Endothelial cell of umbilical vein (primary cell): ENCODE measurements around the gene RBBP5. TPM values are rescaled to one million over a fixed set of nuclear protein-coding genes. Genes with fewer than 3 reads are reported as not detected.

Source experiments
- BruUV-seq: library from RNA; stranded (reverse); fragments of 400-500 nt; replicated peaks from 2 replicates; lab custom pipeline; 2021; lab: Mats Ljungman, UMichigan
- CTCF ChIA-PET: fragments of 300-600, 350-600 bp; sonication (Branson Sonifier 250); formaldehyde crosslinking; loops from one replicate; lab custom pipeline; 2021; ENCODE audit warnings: antibody characterized with exemption, inconsistent platforms; lab: Charles Lee
- POLR2A ChIA-PET: fragments of 300-600, 350-600 bp; sonication (Branson Sonifier 250); formaldehyde crosslinking; loops from one replicate; lab custom pipeline; 2021; ENCODE audit warnings: antibody characterized with exemption, inconsistent platforms; lab: Charles Lee
- DNase-seq: peaks from one replicate; pipeline ENCODE4 v3.0.0-alpha.2; 2011; ENCODE audit warnings: low read depth, low spot score
- FAIRE-seq: peaks from 2 replicates; lab custom pipeline; 2011; peaks lifted over from hg19 to GRCh38; lab: Jason Lieb, UNC
- H2AFZ ChIP-seq: 2 replicates; pipeline ENCODE4 v1.6.0; 2012; ENCODE audit warnings: low read depth, low read length, control low read depth, inconsistent platforms
- H3K27ac ChIP-seq: 2 replicates; pipeline ENCODE4 v1.5.1; 2011; ENCODE audit warnings: low read depth, mild to moderate bottlenecking, control low read depth, low read length, moderate library complexity; ENCODE audit not compliant: insufficient read depth
- H3K27me3 ChIP-seq, 2 experiments: 2 replicates each; pipeline versions ENCODE4 v1.6.0 to v1.6.1; 2011; ENCODE audit warnings: low read length in 2 of 2, mixed read lengths in 1 of 2; ENCODE audit not compliant: control insufficient read depth in 2 of 2, insufficient read depth in 2 of 2
- H3K36me3 ChIP-seq, 2 experiments: 2 replicates in 1 of 2; 3 replicates in 1 of 2; pipeline ENCODE4 v1.5.1; 2011; ENCODE audit warnings: low read length in 2 of 2, mild to moderate bottlenecking in 1 of 2, moderate library complexity in 1 of 2; ENCODE audit not compliant: control insufficient read depth in 2 of 2, insufficient read depth in 2 of 2; ENCODE audit errors: extremely low read depth in 1 of 2
- H3K4me1 ChIP-seq: 3 replicates; pipeline ENCODE4 v1.5.1; 2011; ENCODE audit warnings: mild to moderate bottlenecking, low read length; ENCODE audit not compliant: control insufficient read depth, insufficient read depth; ENCODE audit errors: extremely low read depth
- H3K4me2 ChIP-seq: 2 replicates; pipeline ENCODE4 v1.6.1; 2011; ENCODE audit warnings: low read length, control low read depth, mixed read lengths; ENCODE audit not compliant: insufficient read depth
- H3K4me3 ChIP-seq, 3 experiments: fragments of 200-600 bp in 1 of 3; sonication (generic), shearing (Covaris generic) in 1 of 3; replicated peaks in 1 of 3; 2 replicates each; pipeline ENCODE4 v1.5.1; 2011 to 2016; ENCODE audit warnings: control low read depth in 3 of 3, low read length in 3 of 3, mild to moderate bottlenecking in 2 of 3, inconsistent platforms in 1 of 3, low read depth in 1 of 3, moderate library complexity in 1 of 3; ENCODE audit not compliant: insufficient read depth in 1 of 3
- H3K79me2 ChIP-seq: 2 replicates; pipeline ENCODE4 v1.6.0; 2012; ENCODE audit warnings: low read length, inconsistent platforms; ENCODE audit not compliant: control insufficient read depth, insufficient read depth
- H3K9ac ChIP-seq: replicated peaks from 2 replicates; pipeline ENCODE3; 2011; ENCODE audit warnings: low read length, control low read depth; ENCODE audit not compliant: insufficient read depth; ENCODE audit errors: extremely low read depth
- H3K9me1 ChIP-seq: replicated peaks from 3 replicates; pipeline ENCODE4 v1.6.0; 2011; ENCODE audit warnings: mild to moderate bottlenecking, low read length; ENCODE audit not compliant: control insufficient read depth, insufficient read depth; ENCODE audit errors: extremely low read depth
- H3K9me3 ChIP-seq: replicated peaks from 2 replicates; pipeline ENCODE4 v1.5.1; 2012; ENCODE audit warnings: low read length, inconsistent platforms; ENCODE audit not compliant: control insufficient read depth, insufficient read depth
- H4K20me1 ChIP-seq: replicated peaks from 2 replicates; pipeline ENCODE3; 2011; ENCODE audit warnings: mild to moderate bottlenecking, low read length; ENCODE audit not compliant: control insufficient read depth, insufficient read depth; ENCODE audit errors: extremely low read depth
- EZH2 ChIP-seq: IDR thresholded peaks from 2 replicates; pipeline ENCODE4 v1.6.1; 2012; ENCODE audit warnings: borderline replicate concordance, low read depth, mild to moderate bottlenecking, moderate library complexity, low read length, inconsistent platforms; ENCODE audit not compliant: severe bottlenecking
- FOS ChIP-seq: IDR thresholded peaks from 2 replicates; pipeline ENCODE4 v1.6.1; 2011; ENCODE audit warnings: mild to moderate bottlenecking, low read length, moderate library complexity, borderline replicate concordance; ENCODE audit not compliant: insufficient read depth
- GATA2 ChIP-seq: IDR thresholded peaks from 2 replicates; pipeline ENCODE4 v1.7.0; 2011; ENCODE audit warnings: low read depth, mild to moderate bottlenecking, moderate library complexity, mixed read lengths, low read length; ENCODE audit not compliant: insufficient read length, insufficient read depth
- JUN ChIP-seq: IDR thresholded peaks from 2 replicates; pipeline ENCODE4 v1.6.1; 2011; ENCODE audit warnings: borderline replicate concordance, low read depth; ENCODE audit not compliant: insufficient read length, insufficient read depth
- MYC ChIP-seq: IDR thresholded peaks from one replicate; pipeline ENCODE4 v1.6.1; 2011; ENCODE audit warnings: mild to moderate bottlenecking, low read depth, low read length
- POLR2A ChIP-seq: IDR thresholded peaks from 2 replicates; pipeline ENCODE4 v1.6.1; 2012; ENCODE audit warnings: low read depth, mild to moderate bottlenecking, control low read depth, low read length
- POLR2AphosphoS5 ChIP-seq: IDR thresholded peaks from 2 replicates; pipeline ENCODE4 v1.6.1; 2012; ENCODE audit warnings: low read depth, mild to moderate bottlenecking, control low read depth, low read length, moderate library complexity; ENCODE audit not compliant: insufficient read depth
- dilution Hi-C: fragments of 300-500 bp; cut with MboI; formaldehyde crosslinking; loops from one replicate; pipeline ENCODE4 v1.15.0; 2019; ENCODE audit warnings: low sequenced_read_pairs; ENCODE audit not compliant: extremely low pct_ligation_motif_present
- intact Hi-C: fragments of 100-400 bp; cut with micrococcal nuclease; formaldehyde crosslinking; loops from one replicate; pipeline ENCODE4 v1.10.0; 2022
- polyA plus RNA-seq, 4 experiments: library from polyadenylated mRNA; depleted of rRNA in 3 of 4; stranded (reverse) in 3 of 4; unstranded in 1 of 4; fragments of >200 nt; gene quantifications; 2 replicates each; pipeline versions ENCODE4 v1.2.1 to v1.2.3, GENCODE V29; 2011 to 2012; ENCODE audit warnings: missing spikeins in 1 of 4
- total RNA-seq: library from RNA; stranded (reverse); gene quantifications from 2 replicates; pipeline ENCODE4 v1.2.3, GENCODE V29; 2021
- TF ChIP-seq, protein P1 (sequence below), 2 donors: IDR thresholded peaks; 1 replicate in 1 of 2; 2 replicates in 1 of 2; pipeline ENCODE4 v1.5.1; 2011; ENCODE audit warnings: low read length in 2 of 2, mild to moderate bottlenecking in 2 of 2, moderate library complexity in 2 of 2, control low read depth in 1 of 2, inconsistent platforms in 1 of 2, low read depth in 1 of 2; ENCODE audit not compliant: insufficient read depth in 1 of 2; ENCODE audit errors: extremely low read depth in 1 of 2
- TF ChIP-seq, protein P2 (sequence below): IDR thresholded peaks from 2 replicates; pipeline ENCODE4 v1.6.1; 2011; ENCODE audit not compliant: insufficient read depth, insufficient read length

RBBP5 gene
- total and polyA plus RNA-seq, 2 donors (not counting 3 experiments of a cell fraction or from before 2014, with no cell fraction given): 5.8 to 14.2 TPM

DNA sequence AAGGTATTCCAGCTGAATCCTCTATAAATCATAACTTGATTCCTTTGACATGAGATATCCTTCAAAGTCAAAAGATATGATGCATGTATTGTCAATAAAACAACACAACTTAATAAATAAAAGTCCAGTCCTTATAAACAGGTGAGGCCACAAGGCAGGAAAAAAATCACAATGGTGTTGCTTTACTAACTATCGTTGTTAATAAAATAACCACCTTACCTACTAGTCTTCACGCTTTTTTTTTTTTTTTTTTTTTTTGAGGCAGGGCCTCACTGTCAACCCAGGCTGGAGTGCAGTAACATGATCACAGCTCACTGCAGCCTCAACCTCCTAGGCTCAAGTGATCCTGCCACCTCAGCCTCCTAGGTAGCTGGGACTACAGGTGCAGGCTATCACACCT, 37.4 kb downstream of the RBBP5 start, which contains the start of gene TMEM81:
Gene TMEM81 (minus strand): TSS at position 101 of the 400 bp plus-strand sequence. CDS start 140 bp downstream, outside the sequence.
- Histone ChIP-seq H3K4me2 (no peak within 1 kb of the TSS), H2AFZ (no peak within 1 kb of the TSS), H3K4me1 (no peaks in the 10 kb centered on the region), H3K36me3 (peaks cover 5 to 6% of the 10 kb centered on the region in 2 experiments), H3K27me3 (no peaks in the 10 kb centered on the region), H3K9me1 (no peaks in the 10 kb centered on the region), H4K20me1 (no peaks in the 10 kb centered on the region), H3K9me3 (no peaks in the 10 kb centered on the region), H3K27ac (no peak within 1 kb of the TSS), H3K9ac (no peak within 1 kb of the TSS), H3K4me3 (no peak within 1 kb of the TSS), H3K79me2 (no peaks in the 10 kb centered on the region)
- TF ChIP-seq, protein P1, sequence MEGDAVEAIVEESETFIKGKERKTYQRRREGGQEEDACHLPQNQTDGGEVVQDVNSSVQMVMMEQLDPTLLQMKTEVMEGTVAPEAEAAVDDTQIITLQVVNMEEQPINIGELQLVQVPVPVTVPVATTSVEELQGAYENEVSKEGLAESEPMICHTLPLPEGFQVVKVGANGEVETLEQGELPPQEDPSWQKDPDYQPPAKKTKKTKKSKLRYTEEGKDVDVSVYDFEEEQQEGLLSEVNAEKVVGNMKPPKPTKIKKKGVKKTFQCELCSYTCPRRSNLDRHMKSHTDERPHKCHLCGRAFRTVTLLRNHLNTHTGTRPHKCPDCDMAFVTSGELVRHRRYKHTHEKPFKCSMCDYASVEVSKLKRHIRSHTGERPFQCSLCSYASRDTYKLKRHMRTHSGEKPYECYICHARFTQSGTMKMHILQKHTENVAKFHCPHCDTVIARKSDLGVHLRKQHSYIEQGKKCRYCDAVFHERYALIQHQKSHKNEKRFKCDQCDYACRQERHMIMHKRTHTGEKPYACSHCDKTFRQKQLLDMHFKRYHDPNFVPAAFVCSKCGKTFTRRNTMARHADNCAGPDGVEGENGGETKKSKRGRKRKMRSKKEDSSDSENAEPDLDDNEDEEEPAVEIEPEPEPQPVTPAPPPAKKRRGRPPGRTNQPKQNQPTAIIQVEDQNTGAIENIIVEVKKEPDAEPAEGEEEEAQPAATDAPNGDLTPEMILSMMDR (IDR thresholded peaks at IDR 0.05; ENCODE audit: extremely low read depth in 1 of 2, insufficient read depth in 1 of 2, low read depth in 1 of 2, low read length in 2 of 2): no peak
- TF ChIP-seq MYC: no peak
- no peak for TF ChIP-seq POLR2AphosphoS5
- no peak for TF ChIP-seq EZH2
- no peak for TF ChIP-seq FOS
- TF ChIP-seq POLR2A: no peak
- TF ChIP-seq, protein P2, sequence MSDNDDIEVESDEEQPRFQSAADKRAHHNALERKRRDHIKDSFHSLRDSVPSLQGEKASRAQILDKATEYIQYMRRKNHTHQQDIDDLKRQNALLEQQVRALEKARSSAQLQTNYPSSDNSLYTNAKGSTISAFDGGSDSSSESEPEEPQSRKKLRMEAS: no peak
- no peak for TF ChIP-seq JUN
- TF ChIP-seq GATA2: no peak
- ChIA-PET CTCF (interaction anchor here (3.1 kb wide), 1 partner anchor 23 kb away, joined by 21 read pairs; no protein-coding TSS in a partner anchor), POLR2A (no interaction called here)
- FAIRE-seq (no peak), DNase-seq (no peak)
- BruUV-seq: no TSS peak
- dilution Hi-C loops (no loop called here), intact Hi-C loops (no loop called here)
